Measurements from ENCODE around the gene RAB7B. TPM values are rescaled to one million over a fixed set of nuclear protein-coding genes. Genes with fewer than 3 reads are reported as not detected.
A peak's percentile ranks its signal among the peaks of the same experiment; 100 is the strongest.

The RAB7B gene
- polyA plus RNA-seq, 1 donor = 5.4 TPM

DNA sequence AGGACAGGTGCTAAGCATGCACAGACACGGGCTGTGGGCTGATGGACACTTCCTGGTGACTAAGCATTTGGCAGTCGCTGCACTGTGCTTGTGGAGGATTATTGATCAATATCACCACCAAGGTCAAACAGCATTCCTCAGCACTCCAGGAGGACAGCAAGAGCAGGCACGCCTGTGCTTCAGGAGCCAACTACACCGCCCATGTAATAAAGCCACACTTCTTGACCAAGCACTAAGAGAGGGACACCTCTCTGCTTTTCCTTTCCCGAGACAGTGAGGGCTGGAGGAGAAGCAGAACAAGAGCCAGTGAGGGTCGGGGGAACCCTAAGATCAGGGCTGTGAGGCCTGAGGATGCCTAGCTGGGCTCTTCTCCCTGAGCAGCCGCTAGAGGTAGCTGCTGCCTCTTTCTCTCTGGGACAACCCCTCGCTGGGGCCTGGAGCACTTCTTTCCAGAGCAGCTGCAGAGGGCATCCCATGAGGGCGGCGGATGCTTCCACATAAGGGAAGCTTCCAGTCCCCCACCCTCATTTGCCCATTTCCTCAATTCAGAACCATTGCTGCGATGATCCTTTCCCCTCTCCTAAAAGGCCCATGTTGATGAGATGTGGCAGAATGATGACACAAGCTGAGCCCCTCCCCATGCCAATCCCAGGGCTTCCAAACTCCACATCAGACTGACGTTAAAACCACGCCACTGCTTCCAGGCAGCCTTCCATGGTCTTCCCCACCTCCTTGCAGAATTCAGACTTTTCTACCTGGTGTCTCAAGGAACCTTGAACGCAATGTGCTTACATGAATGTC, 19.1 kb downstream of the RAB7B start:
- peak; percentile 38 to 55 for DNase-seq
- no peak overlapping the region for H3K4me3 ChIP-seq (ENCODE audit: low read length)
- no peaks in the 10 kb centered on the region for H3K9me3 ChIP-seq (ENCODE audit: control insufficient read depth, low read depth, low read length)
- no peaks in the 10 kb centered on the region for H3K4me1 ChIP-seq (ENCODE audit: control insufficient read depth, insufficient read depth, low read length)
- whole genome bisulfite sequencing (ENCODE audit: insufficient coverage, low lambda C conversion rate) = no CpG with 5 or more reads among the region's 14 CpGs
- no peaks in the 10 kb centered on the region for H3K27me3 ChIP-seq (ENCODE audit: control insufficient read depth, insufficient read depth, low read length)
- no peaks in the 10 kb centered on the region for H3K36me3 ChIP-seq (ENCODE audit: control insufficient read depth, insufficient read depth, low read length)
- H3K27ac ChIP-seq (ENCODE audit: low read length) = no peak overlapping the region

DNA sequence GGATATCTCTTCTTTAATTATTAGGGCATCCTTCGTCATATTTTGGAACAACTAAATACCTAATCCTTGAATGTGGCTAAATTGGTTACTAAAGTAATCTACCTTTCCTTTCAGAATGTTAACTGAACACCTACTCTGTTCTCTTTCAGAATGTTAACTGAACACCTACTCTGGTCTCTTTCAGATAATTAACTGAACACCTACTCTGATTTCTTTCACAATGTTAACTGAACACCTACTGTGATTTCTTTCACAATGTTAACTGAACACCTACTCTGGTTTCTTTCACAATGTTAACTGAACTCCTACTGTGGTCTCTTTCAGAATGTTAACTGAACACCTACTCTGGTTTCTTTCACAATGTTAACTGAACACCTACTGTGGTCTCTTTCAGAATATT, 21.9 kb downstream of the RAB7B start:
- H3K4me1 ChIP-seq (ENCODE audit: control insufficient read depth, insufficient read depth, low read length) = no peaks in the 10 kb centered on the region
- H3K27ac ChIP-seq (ENCODE audit: low read length) = no peak overlapping the region
- 100% methylated on average over 1 of the region's 1 CpG for WGBS (ENCODE audit: insufficient coverage, low lambda C conversion rate)
- no peaks in the 10 kb centered on the region for H3K9me3 ChIP-seq (ENCODE audit: control insufficient read depth, low read depth, low read length)
- DNase-seq = no peak
- no peak overlapping the region for H3K4me3 ChIP-seq (ENCODE audit: low read length)
- H3K27me3 ChIP-seq (ENCODE audit: control insufficient read depth, insufficient read depth, low read length) = no peaks in the 10 kb centered on the region
- H3K36me3 ChIP-seq (ENCODE audit: control insufficient read depth, insufficient read depth, low read length) = no peaks in the 10 kb centered on the region

DNA sequence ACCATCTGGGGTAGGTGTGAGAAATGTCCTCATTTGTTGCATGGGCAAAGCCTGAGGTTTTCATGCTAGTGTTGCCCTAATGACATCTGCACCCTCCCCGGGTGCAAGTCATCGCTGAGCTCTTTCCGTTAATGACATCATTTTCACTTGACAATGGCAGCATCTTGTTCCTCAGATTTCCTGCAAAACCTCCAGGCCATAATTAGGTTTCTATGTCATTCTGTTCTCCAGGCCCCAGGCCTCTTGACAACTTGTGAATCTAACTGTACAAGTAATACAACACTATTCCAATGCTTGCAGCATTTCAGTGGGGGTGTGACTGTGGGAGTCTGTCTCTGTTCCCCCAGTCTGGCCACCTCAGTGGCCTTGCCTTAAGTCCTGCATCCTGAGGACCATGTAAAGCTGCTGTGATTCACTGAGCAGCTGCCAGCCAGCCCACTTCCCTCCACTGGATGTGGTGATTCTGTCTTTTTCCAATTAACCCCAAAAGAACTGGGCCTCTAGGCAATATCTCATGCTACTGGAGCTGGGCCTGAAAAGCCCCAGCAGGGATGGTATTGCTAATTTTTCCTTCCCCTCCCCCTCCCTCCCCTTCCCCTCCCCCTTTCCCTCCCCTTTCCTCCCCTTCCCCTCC, 22.8 kb downstream of the RAB7B start:
- no peaks in the 10 kb centered on the region for H3K27me3 ChIP-seq (ENCODE audit: control insufficient read depth, insufficient read depth, low read length)
- no CpG with 5 or more reads among the region's 3 CpGs for WGBS (ENCODE audit: insufficient coverage, low lambda C conversion rate)

DNA sequence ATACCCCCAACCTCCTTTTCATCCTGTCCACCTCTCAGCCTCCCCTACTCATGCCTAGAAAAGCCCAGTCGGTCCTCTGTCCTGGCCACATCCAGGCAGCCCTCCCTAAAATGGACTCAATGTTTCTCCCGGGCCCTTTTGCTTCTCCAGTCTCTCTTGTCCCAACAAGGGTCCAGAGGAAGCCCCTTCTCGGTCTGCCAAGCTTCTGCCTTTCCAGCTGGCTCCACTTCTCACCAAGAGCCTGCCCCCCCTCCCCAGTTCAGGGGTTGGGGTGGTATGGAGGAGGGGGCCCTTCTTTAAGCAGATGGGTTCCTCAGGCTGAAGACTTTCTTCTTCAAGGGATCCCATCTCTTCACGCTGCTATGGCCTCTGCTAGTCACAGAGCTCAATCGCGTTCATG, 23.9 kb downstream of the RAB7B start:
- Histone ChIP-seq H3K4me1 (ENCODE audit: control insufficient read depth, insufficient read depth, low read length) (no peaks in the 10 kb centered on the region), H3K9me3 (ENCODE audit: control insufficient read depth, low read depth, low read length) (peaks cover 6% of the 10 kb centered on the region), H3K4me3 (ENCODE audit: low read length) (no peak overlapping the region), H3K36me3 (ENCODE audit: control insufficient read depth, insufficient read depth, low read length) (no peaks in the 10 kb centered on the region), H3K27ac (ENCODE audit: low read length) (no peak overlapping the region), H3K27me3 (ENCODE audit: control insufficient read depth, insufficient read depth, low read length) (no peaks in the 10 kb centered on the region)
- no CpG with 5 or more reads among the region's 6 CpGs for WGBS (ENCODE audit: insufficient coverage, low lambda C conversion rate)
- no peak for DNase-seq

More for the DNA sequence above, 22.8 kb downstream of the RAB7B start:
- Histone ChIP-seq H3K4me1 (ENCODE audit: control insufficient read depth, insufficient read depth, low read length) (no peaks in the 10 kb centered on the region), H3K27ac (ENCODE audit: low read length) (no peak overlapping the region), H3K9me3 (ENCODE audit: control insufficient read depth, low read depth, low read length) (no peaks in the 10 kb centered on the region), H3K4me3 (ENCODE audit: low read length) (no peak overlapping the region), H3K36me3 (ENCODE audit: control insufficient read depth, insufficient read depth, low read length) (no peaks in the 10 kb centered on the region)
- DNase-seq = no peak

DNA sequence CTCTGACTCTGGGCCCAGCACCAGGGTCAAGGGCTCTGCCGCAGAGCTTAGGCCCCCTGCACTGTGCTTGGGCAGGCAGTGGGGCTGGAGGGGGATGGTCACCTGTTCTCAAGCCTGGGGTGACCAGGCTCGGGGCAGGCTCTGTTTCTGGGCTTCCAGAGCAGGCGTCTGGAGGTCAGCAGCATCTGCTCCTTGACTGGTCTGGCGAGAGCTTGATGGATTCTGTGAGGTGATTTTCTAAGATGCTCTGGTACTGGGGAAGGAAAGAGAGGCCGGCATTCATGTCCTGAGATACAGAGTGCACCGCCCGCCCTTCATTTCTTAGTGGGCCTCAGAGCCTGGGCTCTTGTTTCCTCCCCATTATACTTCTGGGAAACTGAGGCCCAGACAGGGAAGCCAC, 24.5 kb downstream of the RAB7B start:
- no peaks in the 10 kb centered on the region for H3K4me1 ChIP-seq (ENCODE audit: control insufficient read depth, insufficient read depth, low read length)
- WGBS (ENCODE audit: insufficient coverage, low lambda C conversion rate) = no CpG with 5 or more reads among the region's 7 CpGs
- peaks cover 13% of the 10 kb centered on the region for H3K9me3 ChIP-seq (ENCODE audit: control insufficient read depth, low read depth, low read length)
- H3K27ac ChIP-seq (ENCODE audit: low read length) = no peak overlapping the region
- no peaks in the 10 kb centered on the region for H3K36me3 ChIP-seq (ENCODE audit: control insufficient read depth, insufficient read depth, low read length)
- no peaks in the 10 kb centered on the region for H3K27me3 ChIP-seq (ENCODE audit: control insufficient read depth, insufficient read depth, low read length)
- no peak for DNase-seq
- no peak overlapping the region for H3K4me3 ChIP-seq (ENCODE audit: low read length)

DNA sequence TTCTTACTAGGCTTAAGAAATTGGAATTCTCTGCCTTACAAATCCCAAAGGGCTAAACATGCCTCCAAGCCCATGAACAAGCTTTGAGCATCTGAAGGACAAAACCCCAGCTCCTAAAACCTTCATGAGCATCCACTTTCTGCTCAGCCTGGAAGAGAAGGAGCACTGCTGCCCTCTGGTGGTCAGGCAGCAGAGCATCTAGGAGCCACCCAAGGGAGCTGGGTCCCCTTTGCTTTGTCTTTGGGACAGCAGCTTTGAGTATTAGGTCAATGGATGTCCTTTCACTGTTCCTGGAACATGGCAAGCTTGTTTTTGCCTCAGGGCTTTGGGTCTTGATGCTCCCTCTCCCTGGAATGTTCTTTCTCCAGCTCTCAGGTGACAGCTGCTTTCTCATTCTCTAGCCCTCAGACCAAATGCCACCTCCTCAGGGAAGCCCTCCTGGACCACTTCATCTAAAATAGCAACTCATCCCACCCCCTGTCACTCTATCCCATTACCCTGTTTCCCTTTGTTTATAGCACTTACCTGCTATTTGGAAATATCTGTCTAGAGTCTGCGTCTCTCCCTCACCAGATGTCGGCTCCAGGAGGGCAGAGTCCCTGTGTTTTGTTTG, 25.7 kb downstream of the RAB7B start:
- no CpG with 5 or more reads among the region's 2 CpGs for WGBS (ENCODE audit: insufficient coverage, low lambda C conversion rate)
- Histone ChIP-seq H3K27ac (ENCODE audit: low read length) (no peak overlapping the region), H3K4me3 (ENCODE audit: low read length) (no peak overlapping the region), H3K27me3 (ENCODE audit: control insufficient read depth, insufficient read depth, low read length) (no peaks in the 10 kb centered on the region), H3K36me3 (ENCODE audit: control insufficient read depth, insufficient read depth, low read length) (no peaks in the 10 kb centered on the region), H3K4me1 (ENCODE audit: control insufficient read depth, insufficient read depth, low read length) (no peaks in the 10 kb centered on the region), H3K9me3 (ENCODE audit: control insufficient read depth, low read depth, low read length) (peaks cover 23% of the 10 kb centered on the region)
- DNase-seq = peak; percentile 47 to 64

DNA sequence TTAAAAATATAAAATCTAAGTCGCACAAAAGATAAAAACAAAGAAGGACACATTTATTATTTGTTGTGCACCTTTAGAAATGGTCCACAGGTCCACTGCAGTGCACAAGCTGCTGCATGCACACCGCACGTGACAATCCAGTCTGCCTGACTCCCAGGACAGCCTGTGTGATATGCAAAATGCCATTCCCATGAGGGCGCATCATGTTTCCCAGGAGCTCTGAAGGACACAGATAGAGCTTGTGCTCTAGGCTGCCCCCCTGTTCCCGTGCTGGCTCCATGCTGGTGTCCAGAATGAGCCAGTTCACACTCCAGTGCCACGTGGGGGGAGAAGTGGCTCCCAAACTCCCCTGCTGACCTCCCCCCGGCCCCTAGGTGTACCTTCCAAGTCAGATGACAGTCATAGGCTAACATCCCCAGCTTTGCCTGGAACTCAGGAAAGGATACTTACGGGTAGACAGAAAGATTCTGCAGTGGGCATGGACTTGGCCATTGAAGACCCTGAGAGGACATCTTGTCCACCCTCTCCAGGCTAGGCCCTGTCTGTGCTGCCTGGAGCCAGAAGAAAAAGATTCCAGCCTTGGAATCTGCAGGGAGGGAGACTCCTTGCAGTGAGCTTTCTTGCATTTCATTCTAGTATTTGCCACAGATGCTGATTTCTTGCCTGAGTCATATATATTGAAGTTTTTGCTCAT, 26.3 kb downstream of the RAB7B start:
- Histone ChIP-seq H3K27ac (ENCODE audit: low read length) (no peak overlapping the region), H3K9me3 (ENCODE audit: control insufficient read depth, low read depth, low read length) (peaks cover 23% of the 10 kb centered on the region), H3K4me3 (ENCODE audit: low read length) (no peak overlapping the region), H3K36me3 (ENCODE audit: control insufficient read depth, insufficient read depth, low read length) (no peaks in the 10 kb centered on the region), H3K4me1 (ENCODE audit: control insufficient read depth, insufficient read depth, low read length) (no peaks in the 10 kb centered on the region), H3K27me3 (ENCODE audit: control insufficient read depth, insufficient read depth, low read length) (no peaks in the 10 kb centered on the region)
- DNase-seq = peak; percentile 40 to 45
- WGBS (ENCODE audit: insufficient coverage, low lambda C conversion rate) = no CpG with 5 or more reads among the region's 8 CpGs

DNA sequence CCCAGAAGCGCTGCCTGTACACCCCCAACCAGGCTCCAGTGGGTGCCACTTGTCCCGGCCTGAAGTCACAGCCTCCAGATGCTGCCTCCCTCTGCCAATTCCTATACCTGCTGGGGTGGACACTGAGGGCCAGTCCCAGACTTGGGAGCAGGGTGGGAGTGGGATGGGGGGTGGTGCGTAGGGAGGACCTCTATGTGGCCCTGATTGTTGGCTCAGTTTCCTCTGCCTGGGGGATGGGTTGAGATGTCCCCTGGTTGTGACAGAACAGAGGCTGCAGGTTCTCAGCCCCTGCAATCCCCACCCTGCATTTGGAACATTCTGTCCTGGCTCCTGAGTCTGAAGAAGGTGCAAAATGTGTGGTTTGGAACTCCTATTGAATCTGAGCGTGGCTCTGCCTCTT, 27.2 kb downstream of the RAB7B start:
- H3K9me3 ChIP-seq (ENCODE audit: control insufficient read depth, low read depth, low read length) = peaks cover 23% of the 10 kb centered on the region
- H3K4me3 ChIP-seq (ENCODE audit: low read length) = no peak overlapping the region
- no peaks in the 10 kb centered on the region for H3K27me3 ChIP-seq (ENCODE audit: control insufficient read depth, insufficient read depth, low read length)
- no peaks in the 10 kb centered on the region for H3K36me3 ChIP-seq (ENCODE audit: control insufficient read depth, insufficient read depth, low read length)
- no peak for DNase-seq
- H3K4me1 ChIP-seq (ENCODE audit: control insufficient read depth, insufficient read depth, low read length) = no peaks in the 10 kb centered on the region
- no peak overlapping the region for H3K27ac ChIP-seq (ENCODE audit: low read length)
- no CpG with 5 or more reads among the region's 4 CpGs for WGBS (ENCODE audit: insufficient coverage, low lambda C conversion rate)

DNA sequence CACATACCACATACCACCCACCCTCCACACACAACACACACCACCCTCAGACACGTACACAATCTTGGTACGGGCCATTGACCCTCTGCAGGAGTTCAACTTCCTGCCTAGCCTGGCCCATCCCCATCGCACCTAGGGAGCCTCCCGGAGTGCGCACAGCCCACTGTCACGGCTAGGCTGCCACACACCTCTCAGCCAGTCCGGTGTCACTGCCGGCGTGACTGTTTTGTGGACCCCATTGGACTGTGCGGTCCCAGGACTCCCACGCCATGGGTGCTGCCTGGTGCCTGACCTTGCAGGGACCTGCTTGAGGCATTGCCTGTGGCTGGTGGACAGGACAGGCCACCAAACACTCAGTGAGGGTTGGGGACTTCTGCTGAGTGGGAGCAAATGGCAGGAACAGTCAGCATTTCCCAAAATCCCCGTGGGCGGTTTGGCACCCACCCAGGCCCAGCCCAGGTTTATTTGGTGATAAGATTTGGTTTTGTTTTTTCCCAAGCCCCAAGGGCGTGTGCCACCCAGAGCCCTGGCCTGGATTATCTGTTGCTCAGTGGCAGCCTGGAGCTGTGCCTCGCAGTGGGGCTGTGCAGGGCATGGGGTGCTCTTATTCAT, 27.7 kb downstream of the RAB7B start:
- Histone ChIP-seq H3K27me3 (ENCODE audit: control insufficient read depth, insufficient read depth, low read length) (no peaks in the 10 kb centered on the region), H3K9me3 (ENCODE audit: control insufficient read depth, low read depth, low read length) (peaks cover 23% of the 10 kb centered on the region), H3K4me3 (ENCODE audit: low read length) (no peak overlapping the region), H3K27ac (ENCODE audit: low read length) (no peak overlapping the region), H3K4me1 (ENCODE audit: control insufficient read depth, insufficient read depth, low read length) (no peaks in the 10 kb centered on the region), H3K36me3 (ENCODE audit: control insufficient read depth, insufficient read depth, low read length) (no peaks in the 10 kb centered on the region)
- no CpG with 5 or more reads among the region's 15 CpGs for WGBS (ENCODE audit: insufficient coverage, low lambda C conversion rate)
- no peak for DNase-seq

DNA sequence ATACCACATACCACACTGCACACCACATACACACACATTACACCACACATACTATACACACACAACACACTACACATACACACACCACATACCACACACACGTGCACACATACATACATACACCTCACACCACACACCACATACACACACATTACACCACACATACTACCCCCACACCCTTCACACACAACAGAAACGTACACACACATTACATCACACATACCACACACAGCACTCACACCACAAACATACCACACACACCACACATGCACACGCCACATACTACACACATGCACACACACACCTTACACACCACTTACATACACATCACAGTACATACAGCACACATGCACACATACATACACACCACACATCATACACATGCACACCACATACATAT, 28.5 kb downstream of the RAB7B start:
- no peaks in the 10 kb centered on the region for H3K36me3 ChIP-seq (ENCODE audit: control insufficient read depth, insufficient read depth, low read length)
- H3K9me3 ChIP-seq (ENCODE audit: control insufficient read depth, low read depth, low read length) = peaks cover 23% of the 10 kb centered on the region
- no peaks in the 10 kb centered on the region for H3K4me1 ChIP-seq (ENCODE audit: control insufficient read depth, insufficient read depth, low read length)
- no CpG with 5 or more reads among the region's 3 CpGs for WGBS (ENCODE audit: insufficient coverage, low lambda C conversion rate)
- H3K27ac ChIP-seq (ENCODE audit: low read length) = no peak overlapping the region
- no peak overlapping the region for H3K4me3 ChIP-seq (ENCODE audit: low read length)
- H3K27me3 ChIP-seq (ENCODE audit: control insufficient read depth, insufficient read depth, low read length) = no peaks in the 10 kb centered on the region
- DNase-seq = no peak

Data from large intestine (tissue), 3 donors.